AG04450 (cell line): ENCODE measurements around the gene ZBTB32. TPM values are rescaled to one million over a fixed set of nuclear protein-coding genes. Genes with fewer than 3 reads are reported as not detected.
"Not testable (repeated sequence)": the region's sequence is repeated elsewhere in the genome, so short reads cannot be mapped to it uniquely, and the experiment has no call there.

Experiments
- CTCF ChIA-PET: fragments of 300-600, 350-600 bp; formaldehyde crosslinking; extraction: SDS; loops from one replicate; lab custom pipeline; 2022; ENCODE audit warnings: antibody characterized with exemption, inconsistent platforms; lab: Charles Lee
- POLR2A ChIA-PET: fragments of 350-600 bp; formaldehyde crosslinking; extraction: SDS; loops from one replicate; lab custom pipeline; 2021; ENCODE audit warnings: antibody characterized with exemption, inconsistent platforms; lab: Yijun Ruan, JAX
- DNase-seq: peaks from one replicate; pipeline ENCODE4 v3.0.0-alpha.2; 2011; ENCODE audit warnings: low read depth, low spot score
- H3K27ac ChIP-seq: one replicate; pipeline ENCODE4 v1.5.1; 2012; ENCODE audit warnings: low read depth, low read length, control low read depth
- H3K27me3 ChIP-seq: one replicate; pipeline ENCODE4 v1.6.0; 2012; ENCODE audit warnings: low read length; ENCODE audit not compliant: control insufficient read depth, insufficient read depth
- H3K4me3 ChIP-seq: 2 replicates; pipeline ENCODE4 v1.5.1; 2011; ENCODE audit warnings: mild to moderate bottlenecking, low read depth, low read length, control low read depth
- H3K9me3 ChIP-seq: 2 replicates; pipeline ENCODE4 v1.5.1; 2012; ENCODE audit warnings: low read length; ENCODE audit not compliant: control insufficient read depth, insufficient read depth
- polyA plus RNA-seq: library from polyadenylated mRNA; depleted of rRNA; stranded (reverse); fragments of >200 nt; gene quantifications from 2 replicates; pipeline ENCODE4 v1.2.3, GENCODE V29; 2011
- TF ChIP-seq, protein P1 (sequence below): IDR thresholded peaks from 2 replicates; pipeline ENCODE4 v1.5.1; 2011; ENCODE audit warnings: low read depth, low read length, control low read depth, inconsistent platforms

Gene ZBTB32
- polyA plus RNA-seq, 1 experiment: not detected

GRCh38 chr19:35722461-35722860, 18.1 kb downstream of the ZBTB32 start:
- DNase-seq: no peak
- H3K4me3 ChIP-seq: no peak overlapping the region
- ChIA-PET CTCF (interaction anchor here (0.6 kb wide), 1 partner anchor 21 kb away, joined by 8 read pairs; no protein-coding TSS in a partner anchor), POLR2A (no interaction called here)
- no peaks in the 10 kb centered on the region; the same call in 1 of the 2 replicates for H3K9me3 ChIP-seq
- H3K27me3 ChIP-seq: no peaks in the 10 kb centered on the region
- H3K27ac ChIP-seq: no peak overlapping the region
- TF ChIP-seq, protein P1, sequence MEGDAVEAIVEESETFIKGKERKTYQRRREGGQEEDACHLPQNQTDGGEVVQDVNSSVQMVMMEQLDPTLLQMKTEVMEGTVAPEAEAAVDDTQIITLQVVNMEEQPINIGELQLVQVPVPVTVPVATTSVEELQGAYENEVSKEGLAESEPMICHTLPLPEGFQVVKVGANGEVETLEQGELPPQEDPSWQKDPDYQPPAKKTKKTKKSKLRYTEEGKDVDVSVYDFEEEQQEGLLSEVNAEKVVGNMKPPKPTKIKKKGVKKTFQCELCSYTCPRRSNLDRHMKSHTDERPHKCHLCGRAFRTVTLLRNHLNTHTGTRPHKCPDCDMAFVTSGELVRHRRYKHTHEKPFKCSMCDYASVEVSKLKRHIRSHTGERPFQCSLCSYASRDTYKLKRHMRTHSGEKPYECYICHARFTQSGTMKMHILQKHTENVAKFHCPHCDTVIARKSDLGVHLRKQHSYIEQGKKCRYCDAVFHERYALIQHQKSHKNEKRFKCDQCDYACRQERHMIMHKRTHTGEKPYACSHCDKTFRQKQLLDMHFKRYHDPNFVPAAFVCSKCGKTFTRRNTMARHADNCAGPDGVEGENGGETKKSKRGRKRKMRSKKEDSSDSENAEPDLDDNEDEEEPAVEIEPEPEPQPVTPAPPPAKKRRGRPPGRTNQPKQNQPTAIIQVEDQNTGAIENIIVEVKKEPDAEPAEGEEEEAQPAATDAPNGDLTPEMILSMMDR: no peak

GRCh38 chr19:35722897-35723296, 18.5 kb downstream of the ZBTB32 start:
- Histone ChIP-seq H3K27me3 (no peaks in the 10 kb centered on the region), H3K4me3 (no peak overlapping the region), H3K27ac (no peak overlapping the region), H3K9me3 (no peaks in the 10 kb centered on the region; the same call in 1 of the 2 replicates)
- DNase-seq: no peak
- POLR2A ChIA-PET: no interaction called here
- CTCF ChIA-PET: interaction anchor here (0.6 kb wide), 1 partner anchor 20 kb away, joined by 8 read pairs; no protein-coding TSS in a partner anchor
- TF ChIP-seq, protein P1: no peak

- no peak for DNase-seq
- Histone ChIP-seq H3K27me3 (no peaks in the 10 kb centered on the region), H3K9me3 (no peaks in the 10 kb centered on the region; the same call in 1 of the 2 replicates), H3K27ac (no peak overlapping the region), H3K4me3 (no peak overlapping the region)
- POLR2A ChIA-PET: no interaction called here
- TF ChIP-seq, protein P1: no peak
- CTCF ChIA-PET: no interaction called here
Observed at GRCh38 chr19:35723671-35724070, 19.3 kb downstream of the ZBTB32 start.

- H3K9me3 ChIP-seq, DNase-seq, CTCF ChIA-PET, POLR2A ChIA-PET, H3K4me3 ChIP-seq, H3K27me3 ChIP-seq, H3K27ac ChIP-seq: not testable (repeated sequence)
Observed at GRCh38 chr19:35724132-35724531, 19.8 kb downstream of the ZBTB32 start.

- TF ChIP-seq, protein P1: no peak
- no peak for DNase-seq
- CTCF ChIA-PET: no interaction called here
- no peaks in the 10 kb centered on the region; the same call in 1 of the 2 replicates for H3K9me3 ChIP-seq
- POLR2A ChIA-PET: no interaction called here
- no peak overlapping the region for H3K27ac ChIP-seq
- H3K4me3 ChIP-seq: no peak overlapping the region
- no peaks in the 10 kb centered on the region for H3K27me3 ChIP-seq
Observed at GRCh38 chr19:35724560-35724959, 20.2 kb downstream of the ZBTB32 start.
